Neural cell (in vitro differentiated cells): ENCODE results near the gene ANKRD44. TPM values are rescaled to one million over a fixed set of nuclear protein-coding genes. Genes with fewer than 3 reads are reported as not detected.

Experiments
- H2AFZ ChIP-seq: fragments of 200-600, 300-800 bp; sonication (generic), shearing (Covaris generic); 2 replicates; pipeline ENCODE4 v1.6.0; 2014; ENCODE audit warnings: low read depth, mild to moderate bottlenecking, antibody characterized with exemption, low read length, moderate library complexity
- H3F3A ChIP-seq: fragments of 200-600 bp; shearing (Covaris generic); 2 replicates; pipeline ENCODE4 v1.6.1; 2016; ENCODE audit warnings: mild to moderate bottlenecking, moderate library complexity, mixed read lengths, antibody characterized with exemption, low read length; ENCODE audit not compliant: insufficient read depth, poor library complexity, severe bottlenecking
- H3K27ac ChIP-seq: fragments of 200-600, 300-800 bp; sonication (generic), shearing (Covaris generic); 2 replicates; pipeline ENCODE4 v1.5.1; 2014; ENCODE audit warnings: mild to moderate bottlenecking, low read length, moderate library complexity
- H3K27me3 ChIP-seq: fragments of 300-800, 200-600 bp; sonication (generic), shearing (Covaris generic); 2 replicates; pipeline ENCODE4 v1.6.0; 2014; ENCODE audit warnings: mild to moderate bottlenecking, low read depth, low read length, moderate library complexity; ENCODE audit not compliant: insufficient read depth
- H3K36me3 ChIP-seq: fragments of 300-800, 200-600 bp; sonication (generic), shearing (Covaris generic); 2 replicates; pipeline ENCODE4 v1.5.1; 2014; ENCODE audit warnings: mild to moderate bottlenecking, antibody characterized with exemption, low read length, moderate library complexity; ENCODE audit not compliant: insufficient read depth
- H3K4me2 ChIP-seq: fragments of 300-800, 200-600 bp; sonication (generic), shearing (Covaris generic); 2 replicates; pipeline ENCODE4 v1.6.0; 2014; ENCODE audit warnings: mild to moderate bottlenecking, low read length
- H3K4me3 ChIP-seq: fragments of 300-800, 200-600 bp; sonication (generic), shearing (Covaris generic); 2 replicates; pipeline ENCODE4 v1.5.1; 2014; ENCODE audit warnings: mild to moderate bottlenecking, low read length, moderate library complexity
- H3K79me2 ChIP-seq: fragments of 200-600 bp; shearing (Covaris generic); replicated peaks from 2 replicates; pipeline ENCODE4 v1.6.0; 2014; ENCODE audit warnings: mild to moderate bottlenecking, low read length, moderate library complexity; ENCODE audit not compliant: insufficient read depth
- H3K9ac ChIP-seq: fragments of 300-800, 200-600 bp; sonication (generic), shearing (Covaris generic); 2 replicates; pipeline ENCODE4 v1.6.1; 2016; ENCODE audit warnings: mild to moderate bottlenecking, low read length, mixed read lengths
- H3K9me2 ChIP-seq: fragments of 200-600 bp; shearing (Covaris generic); 2 replicates; pipeline ENCODE4 v1.6.1; 2016; ENCODE audit warnings: mild to moderate bottlenecking, low read length, mixed read lengths; ENCODE audit not compliant: insufficient read depth
- H3K9me3 ChIP-seq: fragments of 200-600, 300-800 bp; sonication (generic), shearing (Covaris generic); 2 replicates; pipeline ENCODE4 v1.6.1; 2016; ENCODE audit warnings: mild to moderate bottlenecking, mixed run types, low read length, moderate library complexity, mixed read lengths
- H4K20me1 ChIP-seq: fragments of 200-600 bp; shearing (Covaris generic); 2 replicates; pipeline ENCODE4 v1.6.1; 2016; ENCODE audit warnings: mild to moderate bottlenecking, mixed run types; ENCODE audit not compliant: insufficient read depth
- EP300 ChIP-seq: fragments of 450-650 bp; conservative IDR thresholded peaks from 2 replicates; pipeline ENCODE4 v1.6.1; 2014; ENCODE audit warnings: antibody characterized with exemption, mild to moderate bottlenecking, moderate library complexity; ENCODE audit not compliant: poor library complexity, severe bottlenecking
- EZH2 ChIP-seq: fragments of 200-600, 300-800 bp; shearing (Covaris generic), sonication (generic); IDR thresholded peaks from 2 replicates; pipeline ENCODE4 v1.6.1; 2014; ENCODE audit warnings: antibody characterized with exemption, low read length, borderline replicate concordance, mild to moderate bottlenecking; ENCODE audit not compliant: insufficient read depth, poor library complexity, severe bottlenecking
- MXI1 ChIP-seq: fragments of 450-650 bp; conservative IDR thresholded peaks from 2 replicates; pipeline ENCODE4 v1.6.1; 2014; ENCODE audit warnings: antibody characterized with exemption, mild to moderate bottlenecking; ENCODE audit not compliant: poor library complexity, severe bottlenecking
- POLR2AphosphoS5 ChIP-seq: IDR thresholded peaks from 2 replicates; pipeline ENCODE4 v1.6.1; 2012
- RAD21 ChIP-seq: fragments of 450-650 bp; conservative IDR thresholded peaks from 2 replicates; pipeline ENCODE4 v1.6.1; 2014; ENCODE audit warnings: antibody characterized with exemption, mild to moderate bottlenecking, moderate library complexity
- REST ChIP-seq: IDR thresholded peaks from 2 replicates; pipeline ENCODE4 v1.6.1; 2012; ENCODE audit warnings: borderline replicate concordance
- SMC3 ChIP-seq: fragments of 450-650 bp; conservative IDR thresholded peaks from 2 replicates; pipeline ENCODE4 v1.6.1; 2014; ENCODE audit warnings: antibody characterized with exemption, mild to moderate bottlenecking, moderate library complexity; ENCODE audit not compliant: poor library complexity
- TAF1 ChIP-seq: IDR thresholded peaks from 2 replicates; pipeline ENCODE4 v1.6.1; 2012; ENCODE audit warnings: low read depth
- polyA plus RNA-seq: library from polyadenylated mRNA; depleted of rRNA; stranded (reverse); fragments of >200 nt; gene quantifications from 2 replicates; pipeline ENCODE4 v1.2.3, GENCODE V29; 2014
- TF ChIP-seq, protein P1 (sequence below): fragments of 450-650 bp; IDR thresholded peaks from 2 replicates; pipeline ENCODE4 v1.5.1; 2014; ENCODE audit warnings: antibody characterized with exemption, mild to moderate bottlenecking, moderate library complexity; ENCODE audit not compliant: poor library complexity, severe bottlenecking

ANKRD44 gene
- polyA plus RNA-seq, 1 donor from 2014 or later, result 94.3 TPM

DNA sequence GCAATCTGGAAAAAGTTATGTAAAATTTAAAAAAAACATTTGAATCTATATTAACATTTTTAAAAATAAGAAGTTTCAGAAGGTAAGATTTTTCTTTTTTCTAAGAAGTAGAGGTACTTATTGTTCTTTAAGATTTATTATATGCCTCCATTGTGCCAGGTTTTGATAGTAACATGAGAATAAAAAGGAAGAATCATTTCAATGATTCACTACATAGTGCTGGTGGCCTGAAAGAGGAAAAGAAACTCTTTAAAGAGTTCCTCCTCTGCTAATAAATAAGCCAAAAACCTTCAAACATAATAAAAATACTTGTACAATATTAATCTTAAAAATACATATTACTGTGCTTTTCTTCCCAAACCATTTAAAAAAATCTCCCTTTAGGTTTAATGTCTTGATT lies 69.0 kb downstream of the ANKRD44 start:
- no peak for TF ChIP-seq REST
- no peak for TF ChIP-seq SMC3
- TF ChIP-seq EZH2, result no peak
- no peak for TF ChIP-seq EP300
- TF ChIP-seq, protein P1, sequence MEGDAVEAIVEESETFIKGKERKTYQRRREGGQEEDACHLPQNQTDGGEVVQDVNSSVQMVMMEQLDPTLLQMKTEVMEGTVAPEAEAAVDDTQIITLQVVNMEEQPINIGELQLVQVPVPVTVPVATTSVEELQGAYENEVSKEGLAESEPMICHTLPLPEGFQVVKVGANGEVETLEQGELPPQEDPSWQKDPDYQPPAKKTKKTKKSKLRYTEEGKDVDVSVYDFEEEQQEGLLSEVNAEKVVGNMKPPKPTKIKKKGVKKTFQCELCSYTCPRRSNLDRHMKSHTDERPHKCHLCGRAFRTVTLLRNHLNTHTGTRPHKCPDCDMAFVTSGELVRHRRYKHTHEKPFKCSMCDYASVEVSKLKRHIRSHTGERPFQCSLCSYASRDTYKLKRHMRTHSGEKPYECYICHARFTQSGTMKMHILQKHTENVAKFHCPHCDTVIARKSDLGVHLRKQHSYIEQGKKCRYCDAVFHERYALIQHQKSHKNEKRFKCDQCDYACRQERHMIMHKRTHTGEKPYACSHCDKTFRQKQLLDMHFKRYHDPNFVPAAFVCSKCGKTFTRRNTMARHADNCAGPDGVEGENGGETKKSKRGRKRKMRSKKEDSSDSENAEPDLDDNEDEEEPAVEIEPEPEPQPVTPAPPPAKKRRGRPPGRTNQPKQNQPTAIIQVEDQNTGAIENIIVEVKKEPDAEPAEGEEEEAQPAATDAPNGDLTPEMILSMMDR, result no peak
- no peak for TF ChIP-seq RAD21
- no peak for TF ChIP-seq POLR2AphosphoS5
- TF ChIP-seq TAF1, result no peak
- no peak for TF ChIP-seq MXI1
- H3K4me3 ChIP-seq, result no peak overlapping the region
- no peaks in the 10 kb centered on the region for H3K9me3 ChIP-seq
- H3K4me2 ChIP-seq, result no peak overlapping the region
- H3K27ac ChIP-seq, result no peak overlapping the region
- H2AFZ ChIP-seq, result no peak overlapping the region
- H3K36me3 ChIP-seq, result no peaks in the 10 kb centered on the region
- no peaks in the 10 kb centered on the region for H3F3A ChIP-seq
- H4K20me1 ChIP-seq, result no peaks in the 10 kb centered on the region
- H3K9me2 ChIP-seq, result no peaks in the 10 kb centered on the region
- no peak overlapping the region for H3K9ac ChIP-seq
- H3K27me3 ChIP-seq, result no peaks in the 10 kb centered on the region
- no peaks in the 10 kb centered on the region for H3K79me2 ChIP-seq

- H3K27ac ChIP-seq, result no peak overlapping the region
These were observed 69.4 kb downstream of the ANKRD44 start for GRCh38 chr2:197241153-197241552.

More at GRCh38 chr2:197241153-197241552, 69.4 kb downstream of the ANKRD44 start:
- Histone ChIP-seq H3K27me3 (no peaks in the 10 kb centered on the region), H3K4me3 (no peak overlapping the region), H3K36me3 (no peaks in the 10 kb centered on the region), H3K9ac (no peak overlapping the region), H3K79me2 (no peaks in the 10 kb centered on the region), H2AFZ (no peak overlapping the region), H3K9me2 (no peaks in the 10 kb centered on the region), H3K9me3 (no peaks in the 10 kb centered on the region), H4K20me1 (no peaks in the 10 kb centered on the region), H3F3A (no peaks in the 10 kb centered on the region), H3K4me2 (no peak overlapping the region)
- TF ChIP-seq EP300, result no peak
- TF ChIP-seq EZH2, result no peak
- TF ChIP-seq REST, result no peak
